ENCODE data around the gene FOXO1. TPM values are rescaled to one million over a fixed set of nuclear protein-coding genes. Genes with fewer than 3 reads are reported as not detected.

The FOXO1 gene
- total and polyA plus RNA-seq, 2 of the 13 experiments (the other 11 are each of a cell fraction or from before 2014, with no cell fraction given), result 8.1 to 13.1 TPM

- H2AFZ ChIP-seq (ENCODE audit: low read length), result no peak overlapping the region
- DNase-seq (ENCODE audit: low spot score), result no peak
- 86% methylated on average over 10 of the region's 10 CpGs for WGBS (ENCODE audit: low lambda C conversion rate)
- intact Hi-C loops (cut with micrococcal nuclease; ENCODE audit: unreplicated experiment) (loop anchor here (5.0 kb wide), 3 partner anchors 40 to 260 kb away; no protein-coding TSS in a partner anchor), in situ Hi-C loops (cut with HindIII; ENCODE audit: extremely low pct_ligation_motif_present, low pct_unique_long_range_greater_than_20kb) (loop anchor here (10.0 kb wide), 1 partner anchor 327 kb away; no protein-coding TSS in a partner anchor)
- peaks cover 87% of the 10 kb centered on the region for H3K79me2 ChIP-seq (ENCODE audit: insufficient read depth, low read length)
- CTCF ChIA-PET (ENCODE audit: low intra/inter-chr PET ratio, low total read pairs), result no interaction called here
- TF ChIP-seq ZNF121 (CRISPR knock-in tag; IDR thresholded peaks at IDR 0.05) (peak; percentile 73; the same call in 1 of the 2 replicates), FOXK1 (CRISPR knock-in tag; IDR thresholded peaks at IDR 0.05; ENCODE audit: borderline replicate concordance, low read depth) (no peak), HIVEP1 (CRISPR knock-in tag; IDR thresholded peaks at IDR 0.05) (no peak)
- no peaks in the 10 kb centered on the region; a peak in 1 of 5 replicates for H3K27me3 ChIP-seq (ENCODE audit: control insufficient read depth in 1 of 2, insufficient read depth in 2 of 2, low read length in 2 of 2)
- no peaks in the 10 kb centered on the region; a peak in 1 of 5 replicates for H3K36me3 ChIP-seq (replicated peaks in 1 of 2; ENCODE audit: control insufficient read depth in 1 of 2, insufficient read depth in 2 of 2, low read length in 2 of 2)
- H3K4me1 ChIP-seq (ENCODE audit: insufficient read depth, low read length), result peaks cover 55% of the 10 kb centered on the region
- H3K4me3 ChIP-seq (replicated peaks in 1 of 3; ENCODE audit: insufficient read depth in 1 of 3, low read depth in 2 of 3, low read length in 3 of 3), result peak overlapping the region; percentile 96 to 99 (median 99); a peak in 4 of 6 replicates
- H3K27ac ChIP-seq (ENCODE audit: extremely low read length, insufficient read depth, low read length), result no peak overlapping the region
- no peak for FAIRE-seq
- H3K9me3 ChIP-seq (ENCODE audit: low read length), result no peaks in the 10 kb centered on the region
- POLR2A ChIA-PET, result no interaction called here
- peak overlapping the region; percentile 84 for H3K4me2 ChIP-seq (ENCODE audit: low read depth, low read length)
- H3K9ac ChIP-seq (ENCODE audit: insufficient read depth, low read depth, low read length), result peak overlapping the region; percentile 94; the same call in 1 of the 2 replicates
- ATAC-seq, result no peak
- peaks cover 67% of the 10 kb centered on the region for H4K20me1 ChIP-seq (ENCODE audit: insufficient read depth, low read length)
- BruUV-seq (replicated peaks), result no TSS peak
These were observed 4.4 kb downstream of the FOXO1 start for GRCh38 chr13:40661875-40662665.

DNA sequence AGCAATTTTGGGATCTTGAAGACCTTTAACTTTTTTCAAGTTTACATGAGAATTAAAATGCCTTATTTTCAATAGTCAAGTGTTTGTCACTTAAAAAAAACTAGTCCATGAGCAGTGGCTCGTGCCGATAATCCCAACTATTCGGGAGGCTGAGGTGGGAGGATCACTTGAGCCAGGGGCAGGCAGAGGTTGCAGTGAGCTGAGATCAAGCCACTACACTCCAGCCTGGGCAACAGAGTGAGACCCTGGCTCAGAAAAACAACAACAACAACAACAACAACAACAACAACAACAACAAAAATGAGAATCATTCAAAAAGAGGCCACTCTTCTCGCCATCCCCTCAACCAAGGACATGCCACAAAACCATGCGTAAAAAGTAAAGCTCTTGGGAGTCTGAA, 5.7 kb downstream of the FOXO1 start:
- no TSS peak for BruUV-seq (replicated peaks)
- Histone ChIP-seq H3K9me3 (ENCODE audit: low read length) (no peaks in the 10 kb centered on the region), H3K27ac (ENCODE audit: extremely low read length, insufficient read depth, low read length) (no peak overlapping the region), H3K4me3 (replicated peaks in 1 of 3; ENCODE audit: insufficient read depth in 1 of 3, low read depth in 2 of 3, low read length in 3 of 3) (no peak overlapping the region), H3K27me3 (ENCODE audit: control insufficient read depth in 1 of 2, insufficient read depth in 2 of 2, low read length in 2 of 2) (no peaks in the 10 kb centered on the region; a peak in 1 of 5 replicates), H3K4me1 (ENCODE audit: insufficient read depth, low read length) (peaks cover 59% of the 10 kb centered on the region), H3K79me2 (ENCODE audit: insufficient read depth, low read length) (peaks cover 96% of the 10 kb centered on the region), H3K9ac (ENCODE audit: insufficient read depth, low read depth, low read length) (no peak overlapping the region), H3K4me2 (ENCODE audit: low read depth, low read length) (no peak overlapping the region; the same call in 1 of the 2 replicates), H4K20me1 (ENCODE audit: insufficient read depth, low read length) (peaks cover 79% of the 10 kb centered on the region), H3K36me3 (replicated peaks in 1 of 2; ENCODE audit: control insufficient read depth in 1 of 2, insufficient read depth in 2 of 2, low read length in 2 of 2) (no peaks in the 10 kb centered on the region; a peak in 1 of 5 replicates), H2AFZ (ENCODE audit: low read length) (no peak overlapping the region)
- FAIRE-seq (no peak), ATAC-seq (no peak), DNase-seq (ENCODE audit: low spot score) (no peak)
- ChIA-PET CTCF (ENCODE audit: low intra/inter-chr PET ratio, low total read pairs) (no interaction called here), POLR2A (no interaction called here)
- in situ Hi-C loops (cut with HindIII; ENCODE audit: extremely low pct_ligation_motif_present, low pct_unique_long_range_greater_than_20kb) (loop anchor here (10.0 kb wide), 1 partner anchor 326 kb away; no protein-coding TSS in a partner anchor), intact Hi-C loops (cut with micrococcal nuclease; ENCODE audit: unreplicated experiment) (loop anchor here (5.0 kb wide), 3 partner anchors 38 to 258 kb away; no protein-coding TSS in a partner anchor)
- WGBS (ENCODE audit: low lambda C conversion rate), result 96% methylated on average over 5 of the region's 5 CpGs
- TF ChIP-seq FOXP1 (IDR thresholded peaks at IDR 0.05) (peak; percentile 88), FOXP1 (CRISPR knock-in tag; IDR thresholded peaks at IDR 0.05) (no peak), ATF2 (CRISPR knock-in tag; IDR thresholded peaks at IDR 0.05) (no peak), ZSCAN12 (CRISPR knock-in tag; IDR thresholded peaks at IDR 0.05) (no peak), ZC3H4 (CRISPR knock-in tag; IDR thresholded peaks at IDR 0.05; ENCODE audit: borderline replicate concordance) (no peak)
